Stimulated activated CD4-positive, alpha-beta T cell treated with anti-CD3 and anti-CD28 coated beads, Interleukin-4, amount 100 ng/mL, for 1 hour (primary cell): ENCODE results near the gene KRTAP10-10.
"Not testable (repeated sequence)": the region's sequence is repeated elsewhere in the genome, so short reads cannot be mapped to it uniquely, and the experiment has no call there.

Experiments used
- DNase-seq: peaks from one replicate; pipeline ENCODE4 v3.0.0-alpha.2; 2020

The KRTAP10-10 gene

DNA sequence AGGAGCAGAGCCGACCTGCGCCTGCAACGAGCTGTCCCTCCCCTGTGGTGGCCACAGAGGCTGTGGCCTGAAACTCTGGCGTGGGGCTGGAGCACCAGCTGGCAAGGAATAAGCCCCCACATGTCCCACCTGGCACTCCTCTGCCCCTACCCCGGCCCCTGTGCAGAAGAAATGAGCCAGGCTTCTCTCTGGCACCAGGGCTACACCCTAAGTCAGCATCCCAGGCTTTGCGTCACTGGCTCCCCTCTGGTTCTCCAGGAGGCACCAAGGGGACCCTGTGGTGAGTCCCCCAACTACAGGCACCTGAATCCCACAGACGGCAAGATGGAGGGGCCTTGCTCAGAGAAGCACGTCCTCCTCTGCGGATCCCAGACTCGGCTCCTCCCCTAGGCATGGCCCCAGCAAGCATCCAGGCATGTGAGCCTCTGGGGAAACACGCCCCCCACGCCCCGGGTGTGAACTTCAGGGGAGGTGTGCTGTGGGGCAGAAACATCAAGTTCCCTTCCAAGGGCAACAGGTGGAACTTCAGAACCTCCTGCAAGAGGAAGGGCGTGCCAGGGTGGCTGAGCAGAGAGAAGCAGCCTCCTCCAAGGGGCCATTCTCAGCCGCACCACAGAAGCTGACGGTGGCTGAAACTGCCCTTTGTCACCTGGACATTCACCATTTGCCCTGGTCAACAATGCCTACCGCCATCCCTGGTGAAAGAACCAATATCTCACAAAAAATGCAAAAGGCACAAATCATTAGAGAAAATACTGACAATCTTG is 33.9 kb upstream of the KRTAP10-10 start:
- DNase-seq = no peak

- DNase-seq = no peak
Measured at GRCh38 chr21:44603911-44604310, 33.2 kb upstream of the KRTAP10-10 start.

GRCh38 chr21:44606495-44606894 is 30.7 kb upstream of the KRTAP10-10 start:
- no peak for DNase-seq

- DNase-seq = no peak
Measured at GRCh38 chr21:44609193-44609592, 28.0 kb upstream of the KRTAP10-10 start.

DNA sequence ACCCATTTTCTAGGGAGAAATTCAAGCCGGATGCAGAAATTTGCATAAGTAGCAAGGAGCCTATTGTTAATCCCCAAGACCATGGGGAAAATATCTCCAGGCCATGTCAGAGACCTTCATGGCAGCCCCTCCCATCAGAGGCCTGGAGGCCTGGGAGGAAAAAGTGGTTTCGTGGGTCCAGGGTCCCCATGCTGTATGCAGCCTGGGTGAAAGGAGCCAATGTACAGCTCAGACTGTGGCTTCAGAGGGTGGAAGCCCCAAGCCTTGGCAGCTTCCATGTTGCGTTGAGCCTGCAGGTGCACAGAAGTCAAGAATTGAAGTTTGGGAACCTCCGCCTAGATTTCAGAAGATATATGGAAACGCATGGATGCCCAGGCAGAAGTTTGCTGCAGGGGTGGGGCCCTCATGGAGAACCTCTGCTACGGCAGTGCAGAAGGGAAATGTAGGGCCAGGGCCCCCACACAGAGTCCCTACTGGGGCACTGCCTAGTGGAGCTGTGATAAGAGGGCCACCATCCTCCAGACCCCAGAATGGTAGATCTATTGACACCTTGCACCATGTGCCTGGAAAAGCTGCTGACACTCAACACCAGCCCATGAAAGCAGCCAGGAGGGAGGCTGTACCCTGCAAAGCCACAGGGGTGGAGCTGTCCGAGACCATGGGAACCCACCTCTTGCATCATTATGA is 26.9 kb upstream of the KRTAP10-10 start:
- DNase-seq = not testable (repeated sequence)

DNA sequence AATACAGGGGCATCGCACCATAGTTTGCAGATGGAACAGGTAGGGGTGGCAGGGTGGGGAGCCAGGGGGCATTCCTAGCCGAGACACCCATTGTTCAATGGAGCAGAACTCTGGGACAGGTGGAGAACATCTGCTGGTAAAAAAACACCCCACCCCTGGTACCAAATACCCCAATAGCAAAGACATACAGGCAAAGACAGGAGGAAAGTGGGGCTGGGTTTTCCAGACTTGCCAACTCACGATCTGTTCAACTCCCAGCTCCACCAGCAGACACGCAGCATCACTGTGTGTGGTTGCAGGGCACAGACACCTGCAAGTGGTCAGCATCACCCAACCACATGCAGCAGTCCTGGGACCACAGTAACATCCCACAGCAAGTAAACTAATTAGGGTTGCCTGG is 25.6 kb upstream of the KRTAP10-10 start:
- no peak for DNase-seq

- no peak for DNase-seq
Measured at GRCh38 chr21:44612029-44612486, 25.1 kb upstream of the KRTAP10-10 start, which contains the start of gene KRTAP10-8. Gene KRTAP10-8 (plus strand): TSS chr21:44612079. CDS start chr21:44612101, 22 bp downstream.

DNA sequence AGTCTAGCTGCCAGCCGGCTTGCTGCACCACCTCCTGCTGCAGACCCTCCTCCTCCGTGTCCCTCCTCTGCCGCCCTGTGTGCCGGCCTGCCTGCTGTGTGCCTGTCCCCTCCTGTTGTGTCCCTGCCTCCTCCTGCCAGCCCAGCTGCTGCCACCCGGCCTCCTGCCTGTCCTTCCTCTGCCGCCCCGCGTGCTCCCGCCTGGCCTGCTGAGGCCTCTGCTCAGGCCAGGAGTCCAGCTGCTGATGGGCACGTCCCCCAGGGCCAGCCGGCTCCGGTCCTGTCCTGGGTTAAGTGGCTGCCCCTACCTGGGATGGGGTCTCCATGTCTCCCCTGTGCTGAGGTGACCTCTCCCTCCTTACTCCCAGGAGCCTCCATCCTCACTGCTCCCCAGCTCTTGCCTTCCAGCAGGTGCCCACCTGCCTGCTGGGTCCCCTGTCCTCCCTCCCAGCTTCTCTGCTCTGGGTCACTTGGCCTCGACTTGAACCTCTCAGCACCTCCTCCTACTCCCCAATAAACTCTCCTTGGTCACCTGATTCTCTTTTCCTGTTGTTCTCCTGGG is 24.4 kb upstream of the KRTAP10-10 start:
- no peak for DNase-seq

DNA sequence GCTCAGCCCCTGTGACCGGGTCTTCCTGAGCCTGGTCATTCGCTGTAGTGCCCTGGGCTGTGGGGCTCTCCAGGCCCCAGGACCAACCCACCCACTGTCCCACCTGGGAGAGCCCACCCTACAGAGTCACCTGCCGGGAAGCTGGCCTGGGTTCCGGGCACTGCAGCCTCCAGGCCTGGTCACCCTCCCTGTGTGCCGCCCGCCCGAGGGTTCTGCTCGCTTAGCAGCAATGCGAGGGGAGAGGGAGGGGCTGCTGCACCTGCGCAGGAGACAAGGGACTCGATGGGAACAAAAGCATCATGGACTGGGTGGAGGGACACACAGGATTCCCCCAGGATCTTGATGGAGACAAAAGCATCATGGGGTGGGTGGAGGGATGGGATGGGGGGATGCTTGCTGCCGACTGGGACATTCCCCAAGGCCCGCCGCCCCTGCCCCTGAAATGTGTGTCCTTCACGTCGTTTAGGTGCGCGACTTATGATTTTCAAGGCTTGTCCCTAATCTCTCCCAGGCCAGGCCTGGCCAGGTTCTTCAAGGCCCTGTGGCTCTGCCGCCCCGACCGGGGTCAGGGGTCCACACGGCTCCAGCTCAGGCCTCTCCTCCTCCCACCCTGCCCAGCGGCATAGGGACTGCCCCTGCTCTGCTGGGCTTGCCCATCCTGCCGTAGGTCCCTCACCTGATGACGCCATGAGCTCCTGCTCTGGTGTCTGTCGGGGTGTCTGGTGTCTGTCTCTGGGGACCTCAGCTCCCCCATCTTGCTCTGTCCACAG is 23.6 kb upstream of the KRTAP10-10 start:
- no peak for DNase-seq

DNA sequence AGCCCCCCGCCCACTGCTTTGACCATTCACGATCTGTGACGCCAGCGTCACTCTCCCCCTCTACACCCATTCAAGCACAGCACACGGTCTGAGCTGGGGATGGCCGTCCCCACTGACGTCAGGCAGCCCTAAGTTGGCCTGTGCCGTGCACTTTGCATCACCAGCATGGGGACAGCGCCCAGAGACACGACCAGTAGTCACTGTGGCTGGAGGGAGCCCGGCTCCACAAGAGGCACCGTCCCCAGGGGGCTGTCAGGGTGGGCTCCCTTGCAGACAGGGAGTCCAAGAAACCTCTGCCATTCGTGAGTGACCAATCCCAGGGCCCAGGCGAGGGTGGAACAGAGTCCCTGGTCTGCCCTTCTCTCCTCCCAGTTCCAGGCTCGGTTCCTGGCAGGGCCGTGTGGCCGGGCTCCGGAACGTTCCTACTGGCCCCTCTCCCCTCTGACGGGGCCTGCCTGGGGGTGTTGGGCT is 23.0 kb upstream of the KRTAP10-10 start:
- no peak for DNase-seq

GRCh38 chr21:44614961-44615391 is 22.2 kb upstream of the KRTAP10-10 start:
- no peak for DNase-seq

DNA sequence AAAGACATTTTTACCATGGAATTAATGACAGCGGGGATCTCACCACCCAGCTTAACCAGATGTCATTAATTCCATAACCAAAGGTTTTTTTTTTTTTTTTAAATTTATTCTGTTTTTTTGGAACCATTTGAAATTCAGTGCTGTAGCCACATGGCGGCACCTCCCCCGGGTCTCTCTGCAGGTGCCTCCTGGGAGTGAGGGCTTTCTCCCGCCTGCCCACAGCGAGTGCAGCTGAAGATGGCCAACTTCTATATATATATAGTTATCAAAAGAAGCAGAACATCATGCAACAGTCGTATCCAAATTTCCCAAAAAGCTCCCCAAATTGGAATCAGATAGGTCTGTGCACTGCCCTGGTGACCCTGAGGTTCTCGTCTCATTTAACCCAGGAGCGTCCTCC is 21.7 kb upstream of the KRTAP10-10 start:
- DNase-seq = no peak

DNA sequence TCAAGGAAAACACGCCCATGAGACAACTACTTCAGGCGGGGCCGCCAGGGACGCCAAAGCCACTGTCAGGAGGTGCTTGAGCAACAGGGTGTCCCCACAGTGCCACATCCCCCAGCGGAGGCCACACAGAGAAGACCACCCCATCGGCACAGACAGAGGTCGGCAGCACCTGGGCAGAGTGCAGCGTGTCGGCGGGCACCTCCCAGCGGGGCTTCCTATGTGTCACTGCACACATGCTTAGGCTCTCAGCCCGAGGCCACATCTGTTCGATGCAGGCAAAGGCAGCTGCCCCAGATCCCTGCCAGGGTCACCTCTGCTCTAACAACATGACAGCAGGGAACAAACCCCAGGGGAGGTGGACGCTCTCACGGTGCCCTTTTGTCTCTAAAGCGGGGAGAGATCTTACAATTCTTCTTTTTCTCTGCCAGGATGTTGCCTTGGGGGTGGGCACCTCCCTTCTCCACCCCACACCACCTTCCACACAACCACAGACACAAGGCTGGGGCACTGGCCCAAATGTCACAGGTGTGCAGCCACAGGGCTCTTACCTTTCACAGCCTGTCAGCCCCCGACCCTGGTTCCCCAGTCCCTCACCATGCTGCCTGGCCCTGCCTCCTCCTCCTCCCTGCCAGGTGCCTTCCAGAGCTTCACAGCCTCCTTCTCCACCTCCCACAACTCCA is 21.1 kb upstream of the KRTAP10-10 start:
- DNase-seq = no peak

GRCh38 chr21:44616591-44616926 is 20.6 kb upstream of the KRTAP10-10 start:
- no peak for DNase-seq

DNA sequence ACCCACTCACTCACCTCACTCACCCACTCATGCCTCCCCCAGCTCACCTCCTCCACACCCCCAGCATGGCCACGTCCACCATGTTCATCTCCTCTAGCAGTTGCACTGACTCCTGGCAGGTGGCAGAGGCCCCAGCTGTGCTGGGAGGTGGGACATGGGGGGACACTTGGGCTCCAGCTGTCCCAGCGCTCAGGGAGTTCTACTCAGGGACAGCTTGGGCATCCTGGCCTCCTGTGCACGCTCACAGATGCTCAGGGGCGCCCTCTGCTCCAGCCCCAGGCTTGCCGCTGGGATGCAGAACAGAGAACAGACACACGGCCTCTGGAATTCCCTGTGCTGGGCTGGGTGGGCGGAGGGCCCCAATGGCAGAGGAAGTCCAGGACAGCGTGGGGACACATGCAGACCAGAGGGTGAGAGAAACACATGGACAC is 20.1 kb upstream of the KRTAP10-10 start:
- no peak for DNase-seq

- DNase-seq = no peak
Measured at GRCh38 chr21:44618504-44618903, 18.7 kb upstream of the KRTAP10-10 start.

DNA sequence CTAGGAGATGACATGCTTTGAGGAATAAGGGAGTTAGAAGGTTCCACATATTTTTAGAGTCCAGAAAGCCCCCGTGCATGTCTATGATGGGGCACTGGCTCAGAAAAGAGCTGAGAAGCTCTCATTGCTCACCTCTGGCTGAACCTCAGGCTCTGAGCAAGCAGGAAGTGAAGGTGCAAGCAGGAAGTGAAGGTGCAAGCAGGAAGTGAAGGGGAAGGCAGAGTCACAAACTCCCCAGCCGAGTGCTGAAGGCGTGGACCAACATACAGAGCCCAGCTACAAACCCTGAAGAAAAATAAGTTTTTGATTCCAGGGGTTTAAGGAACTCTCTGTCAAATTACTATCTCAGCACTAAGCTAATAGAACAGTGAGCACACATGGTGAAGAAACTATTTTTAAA is 18.2 kb upstream of the KRTAP10-10 start:
- DNase-seq = peak; percentile 50

- DNase-seq = no peak
Measured at GRCh38 chr21:44619886-44620285, 17.3 kb upstream of the KRTAP10-10 start.

- DNase-seq = no peak
Measured at GRCh38 chr21:44623575-44623974, 13.6 kb upstream of the KRTAP10-10 start.

DNA sequence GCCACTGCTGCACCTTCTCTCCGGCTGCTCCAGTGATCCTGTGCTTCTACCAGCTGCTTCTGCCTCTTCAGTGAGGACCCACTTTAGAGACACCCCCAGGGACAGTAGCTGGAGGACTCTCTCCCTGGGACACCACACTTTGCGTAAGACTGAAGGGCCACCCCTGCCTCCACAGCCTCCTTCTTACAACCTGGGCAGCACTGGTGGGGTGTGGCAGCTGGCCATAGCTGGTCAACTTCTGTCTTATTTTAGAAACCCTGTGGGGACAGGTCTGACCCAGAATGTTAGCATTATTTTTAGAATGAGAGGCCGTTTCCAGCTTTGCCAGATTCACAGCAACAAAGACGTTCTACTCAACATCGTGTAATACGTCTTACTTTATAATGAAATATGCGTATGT is 11.4 kb upstream of the KRTAP10-10 start:
- DNase-seq = no peak

DNA sequence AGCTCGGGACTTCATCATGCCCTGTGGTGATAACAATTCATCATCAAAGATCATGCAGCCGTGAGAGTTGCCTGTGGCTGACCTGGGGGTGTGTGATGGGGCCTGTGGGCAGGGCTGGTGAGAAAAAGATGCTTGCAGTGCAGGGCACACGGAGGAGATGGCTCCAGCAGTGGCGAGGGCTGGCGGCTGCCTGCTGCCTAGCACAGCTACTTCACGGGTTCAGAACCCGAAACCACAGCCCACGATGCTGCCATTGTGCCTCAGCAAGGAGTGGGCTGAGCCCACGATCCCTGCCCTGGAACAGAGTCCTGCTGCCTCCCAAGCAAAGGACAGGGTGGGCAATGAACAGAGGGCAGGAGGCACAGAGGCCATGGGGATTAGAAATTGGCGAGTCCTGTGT is 10.9 kb upstream of the KRTAP10-10 start:
- DNase-seq = no peak

DNA sequence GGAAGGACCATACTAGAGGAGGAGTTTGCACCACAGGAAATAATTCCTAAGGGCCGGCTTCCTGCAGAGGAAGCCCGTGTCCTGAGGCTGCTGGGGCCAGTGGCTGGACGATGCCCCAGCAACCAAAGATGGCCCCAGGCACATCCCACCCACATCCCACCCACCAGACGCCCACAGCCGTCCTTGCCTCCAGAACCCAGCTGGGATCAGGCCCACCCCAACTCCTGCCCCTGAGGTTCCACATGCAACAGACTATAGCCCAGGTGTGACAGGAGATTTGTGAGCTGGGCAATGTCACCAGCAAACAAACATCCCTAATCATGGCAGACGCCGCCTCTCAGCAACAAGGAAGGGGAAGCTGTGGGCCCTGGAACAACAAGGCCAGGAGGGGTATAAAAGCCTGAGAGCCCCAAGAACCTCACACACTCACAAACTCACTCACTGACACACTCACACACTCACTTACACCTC is 10.4 kb upstream of the KRTAP10-10 start, which contains the start of gene KRTAP10-9:
Gene KRTAP10-9 (plus strand): TSS at position 421 of the 471 bp plus-strand sequence. CDS start 79 bp downstream, outside the sequence.
- no peak for DNase-seq
